GM18508 (cell line): Measurements from ENCODE around the gene CHCHD6.

Source experiments
- ATAC-seq: cut with Tn5 transposase; IDR thresholded peaks from one replicate; pipeline ENCODE4 v1.9.1; 2021; ENCODE audit warnings: moderate number of reproducible peaks; ENCODE audit not compliant: insufficient read depth, unreplicated experiment

Gene CHCHD6

GRCh38 chr3:126964950-126965349 is 260.9 kb downstream of the CHCHD6 start:
- no peak for ATAC-seq

GRCh38 chr3:126965526-126966080 is 261.6 kb downstream of the CHCHD6 start:
- no peak for ATAC-seq

- ATAC-seq = no peak
Observed at GRCh38 chr3:126967386-126967785, 263.3 kb downstream of the CHCHD6 start.

- ATAC-seq = no peak
Observed at GRCh38 chr3:126968391-126969390, 264.7 kb downstream of the CHCHD6 start.

- ATAC-seq = no peak
Observed at GRCh38 chr3:126969586-126969985, 265.5 kb downstream of the CHCHD6 start.

GRCh38 chr3:126970101-126970500 is 266.1 kb downstream of the CHCHD6 start:
- no peak for ATAC-seq

GRCh38 chr3:126970921-126971320 is 266.9 kb downstream of the CHCHD6 start:
- ATAC-seq = no peak

- ATAC-seq = no peak
Observed at GRCh38 chr3:126971891-126972351, 267.9 kb downstream of the CHCHD6 start.

- ATAC-seq = no peak
Observed at GRCh38 chr3:126972866-126973265, 268.8 kb downstream of the CHCHD6 start.

- no peak for ATAC-seq
Observed at GRCh38 chr3:126973814-126974213, 269.8 kb downstream of the CHCHD6 start.

- ATAC-seq = no peak
Observed at GRCh38 chr3:126974756-126975155, 270.7 kb downstream of the CHCHD6 start.

- ATAC-seq = no peak
Observed at GRCh38 chr3:126976906-126977305, 272.9 kb downstream of the CHCHD6 start.

- ATAC-seq = no peak
Observed at GRCh38 chr3:126977821-126978220, 273.8 kb downstream of the CHCHD6 start.

GRCh38 chr3:126978291-126978690 is 274.3 kb downstream of the CHCHD6 start:
- no peak for ATAC-seq

- no peak for ATAC-seq
Observed at GRCh38 chr3:126979046-126979628, 275.1 kb downstream of the CHCHD6 start.

- ATAC-seq = no peak
Observed at GRCh38 chr3:126980266-126980811, 276.3 kb downstream of the CHCHD6 start.

- ATAC-seq = no peak
Observed at GRCh38 chr3:126982126-126982470, 278.1 kb downstream of the CHCHD6 start.

- no peak for ATAC-seq
Observed at GRCh38 chr3:126982471-126983175, 278.6 kb downstream of the CHCHD6 start, which contains the start of gene PLXNA1. Gene PLXNA1 (plus strand): TSS chr3:126983115. CDS start chr3:126988594, 5,479 bp downstream.

GRCh38 chr3:126983276-126983652 is 279.2 kb downstream of the CHCHD6 start:
- ATAC-seq = no peak

GRCh38 chr3:126983653-126984390 is 279.8 kb downstream of the CHCHD6 start:
- no peak for ATAC-seq
